ENCODE data around the gene DOCK1. TPM values are rescaled to one million over a fixed set of nuclear protein-coding genes. Genes with fewer than 3 reads are reported as not detected.

DOCK1 gene
- total RNA-seq, 6 experiments from 2014 or later, result 50.6 to 59.9 (median 54.7) TPM

- H3K27ac Mint-ChIP-seq, result no peak overlapping the region
- no peaks in the 10 kb centered on the region for H3K4me1 Mint-ChIP-seq (ENCODE audit: low read depth)
Observed at GRCh38 chr10:127119936-127120335, 214.7 kb downstream of the DOCK1 start.

GRCh38 chr10:127122831-127123230, 217.6 kb downstream of the DOCK1 start:
- Mint-ChIP-seq H3K4me1 (ENCODE audit: low read depth) (no peaks in the 10 kb centered on the region), H3K36me3 (ENCODE audit: low read depth) (peaks cover 23% of the 10 kb centered on the region), H3K27me3 (ENCODE audit: insufficient read depth) (no peaks in the 10 kb centered on the region), H3K4me3 (no peak overlapping the region), H3K27ac (no peak overlapping the region), H3K9me3 (no peaks in the 10 kb centered on the region)
- DNase-seq, result no peak
- no peak for TF ChIP-seq CTCF (IDR thresholded peaks at IDR 0.05)

More at GRCh38 chr10:127119936-127120335, 214.7 kb downstream of the DOCK1 start:
- H3K4me3 Mint-ChIP-seq, result no peak overlapping the region
- no peaks in the 10 kb centered on the region for H3K27me3 Mint-ChIP-seq (ENCODE audit: insufficient read depth)
- H3K9me3 Mint-ChIP-seq, result no peaks in the 10 kb centered on the region
- DNase-seq, result no peak
- no peak for TF ChIP-seq CTCF (IDR thresholded peaks at IDR 0.05)
- H3K36me3 Mint-ChIP-seq (ENCODE audit: low read depth), result peaks cover 30% of the 10 kb centered on the region

GRCh38 chr10:127123626-127124025, 218.4 kb downstream of the DOCK1 start:
- no peaks in the 10 kb centered on the region for H3K9me3 Mint-ChIP-seq
- H3K4me3 Mint-ChIP-seq, result no peak overlapping the region
- DNase-seq, result no peak
- no peak for TF ChIP-seq CTCF (IDR thresholded peaks at IDR 0.05)
- no peak overlapping the region for H3K27ac Mint-ChIP-seq
- H3K27me3 Mint-ChIP-seq (ENCODE audit: insufficient read depth), result no peaks in the 10 kb centered on the region
- H3K4me1 Mint-ChIP-seq (ENCODE audit: low read depth), result no peaks in the 10 kb centered on the region
- peaks cover 23% of the 10 kb centered on the region for H3K36me3 Mint-ChIP-seq (ENCODE audit: low read depth)

GRCh38 chr10:127125331-127125730, 220.1 kb downstream of the DOCK1 start:
- Mint-ChIP-seq H3K27ac (no peak overlapping the region), H3K27me3 (ENCODE audit: insufficient read depth) (peaks cover 2% of the 10 kb centered on the region; the same call in 1 of the 2 replicates), H3K36me3 (ENCODE audit: low read depth) (peaks cover 27% of the 10 kb centered on the region), H3K9me3 (no peaks in the 10 kb centered on the region), H3K4me1 (ENCODE audit: low read depth) (no peaks in the 10 kb centered on the region), H3K4me3 (no peak overlapping the region)
- no peak for TF ChIP-seq CTCF (IDR thresholded peaks at IDR 0.05)
- DNase-seq, result no peak

- Mint-ChIP-seq H3K4me1 (ENCODE audit: low read depth) (no peaks in the 10 kb centered on the region), H3K9me3 (no peaks in the 10 kb centered on the region), H3K36me3 (ENCODE audit: low read depth) (peaks cover 22% of the 10 kb centered on the region), H3K4me3 (no peak overlapping the region), H3K27me3 (ENCODE audit: insufficient read depth) (peaks cover 2% of the 10 kb centered on the region; the same call in 1 of the 2 replicates), H3K27ac (no peak overlapping the region)
- TF ChIP-seq CTCF (IDR thresholded peaks at IDR 0.05), result no peak
- no peak for DNase-seq
Observed at GRCh38 chr10:127127822-127128221, 222.6 kb downstream of the DOCK1 start.

- peaks cover 6% of the 10 kb centered on the region; the same call in 1 of the 2 replicates for H3K4me1 Mint-ChIP-seq (ENCODE audit: low read depth)
- TF ChIP-seq CTCF (IDR thresholded peaks at IDR 0.05), result no peak
- H3K27ac Mint-ChIP-seq, result no peak overlapping the region
- no peak for DNase-seq
- peaks cover 2% of the 10 kb centered on the region; the same call in 1 of the 2 replicates for H3K27me3 Mint-ChIP-seq (ENCODE audit: insufficient read depth)
- no peak overlapping the region for H3K4me3 Mint-ChIP-seq
- no peaks in the 10 kb centered on the region for H3K9me3 Mint-ChIP-seq
- H3K36me3 Mint-ChIP-seq (ENCODE audit: low read depth), result peaks cover 22% of the 10 kb centered on the region
Observed at GRCh38 chr10:127129104-127129503, 223.9 kb downstream of the DOCK1 start.

All from HFFc6 (cell line).